ENCODE measurements around the gene RRP15.

RRP15 gene

GRCh38 chr1:218371927-218372672, 87.0 kb downstream of the RRP15 start:
- no peak for DNase-seq
- in situ Hi-C loops (cut with HindIII; ENCODE audit: low pct_ligation_motif_present, low sequenced_read_pairs) = no loop called here
- Histone ChIP-seq H3K4me3 (ENCODE audit: low read depth, low read length) (no peak overlapping the region), H3K36me3 (replicated peaks) (peaks cover 27% of the 10 kb centered on the region), H3K27ac (peak overlapping the region; percentile 95), H3K27me3 (replicated peaks) (no peaks in the 10 kb centered on the region)
- TF ChIP-seq CTCF (IDR thresholded peaks at IDR 0.05; ENCODE audit: low read depth, low read length, missing control alignments) = no peak

DNA sequence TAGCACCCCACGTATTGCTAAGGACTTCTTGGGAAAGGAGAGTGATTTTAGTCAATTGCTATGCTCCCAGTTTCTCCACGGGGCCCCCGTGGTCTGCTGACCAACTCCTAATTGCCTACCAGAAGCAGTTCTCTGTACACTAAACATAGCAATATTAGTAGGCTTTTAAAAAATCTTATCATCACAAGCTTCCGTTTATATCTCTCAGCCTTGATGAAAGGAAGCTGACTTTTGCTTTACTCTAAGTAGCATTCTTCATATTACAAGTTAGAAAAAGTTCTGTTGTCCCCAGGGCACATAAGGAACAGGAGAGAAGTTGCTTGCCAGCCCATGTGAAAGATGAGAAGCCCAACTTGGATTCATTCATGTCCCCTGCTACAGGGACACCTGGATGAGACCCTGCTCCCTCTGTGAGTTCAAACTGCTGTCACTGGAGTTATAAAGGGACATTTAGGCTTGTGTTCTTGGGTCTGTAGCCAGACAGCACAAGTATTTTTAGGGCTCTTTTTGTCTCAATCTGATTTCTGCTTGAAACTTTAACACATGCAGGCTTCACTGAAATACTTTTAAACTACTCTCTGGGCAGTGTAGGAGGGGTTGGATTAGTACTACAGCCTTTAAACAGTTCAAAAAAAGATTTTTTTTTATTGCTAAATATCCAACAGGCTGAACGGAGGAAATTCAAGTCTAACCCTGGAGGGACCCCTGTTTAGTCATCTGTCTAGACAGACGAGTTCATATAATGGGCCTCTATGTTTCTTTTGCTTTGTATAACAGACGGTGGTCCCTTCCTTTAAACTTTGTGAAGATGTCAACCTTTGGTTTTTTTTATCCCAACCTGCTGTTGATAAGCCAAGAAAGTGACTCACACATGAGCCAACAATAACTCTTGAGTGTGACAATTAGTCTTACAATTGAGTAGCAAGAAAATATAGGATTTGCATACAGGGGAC, 89.6 kb downstream of the RRP15 start:
- in situ Hi-C loops (cut with HindIII; ENCODE audit: low pct_ligation_motif_present, low sequenced_read_pairs) = no loop called here
- Histone ChIP-seq H3K27me3 (replicated peaks) (no peaks in the 10 kb centered on the region), H3K27ac (peak overlapping the region; percentile 95), H3K4me3 (ENCODE audit: low read depth, low read length) (no peak overlapping the region), H3K36me3 (replicated peaks) (peaks cover 10% of the 10 kb centered on the region)
- DNase-seq = peak; percentile 88
- TF ChIP-seq CTCF (IDR thresholded peaks at IDR 0.05; ENCODE audit: low read depth, low read length, missing control alignments) = no peak

- H3K4me3 ChIP-seq (ENCODE audit: low read depth, low read length) = no peak overlapping the region
- no peak for DNase-seq
- H3K36me3 ChIP-seq (replicated peaks) = peaks cover 21% of the 10 kb centered on the region
- H3K27ac ChIP-seq = peak overlapping the region; percentile 95
- in situ Hi-C loops (cut with HindIII; ENCODE audit: low pct_ligation_motif_present, low sequenced_read_pairs) = no loop called here
- TF ChIP-seq CTCF (IDR thresholded peaks at IDR 0.05; ENCODE audit: low read depth, low read length, missing control alignments) = no peak
- no peaks in the 10 kb centered on the region for H3K27me3 ChIP-seq (replicated peaks)
These were observed 91.6 kb downstream of the RRP15 start for GRCh38 chr1:218376722-218377121.

- H3K27ac ChIP-seq = peak overlapping the region; percentile 95
- no peak for TF ChIP-seq CTCF (IDR thresholded peaks at IDR 0.05; ENCODE audit: low read depth, low read length, missing control alignments)
- no peaks in the 10 kb centered on the region for H3K27me3 ChIP-seq (replicated peaks)
- H3K36me3 ChIP-seq (replicated peaks) = peaks cover 22% of the 10 kb centered on the region
- DNase-seq = peak; percentile 97
- in situ Hi-C loops (cut with HindIII; ENCODE audit: low pct_ligation_motif_present, low sequenced_read_pairs) = no loop called here
- H3K4me3 ChIP-seq (ENCODE audit: low read depth, low read length) = no peak overlapping the region
These were observed 92.1 kb downstream of the RRP15 start for GRCh38 chr1:218377143-218377660.

- in situ Hi-C loops (cut with HindIII; ENCODE audit: low pct_ligation_motif_present, low sequenced_read_pairs) = no loop called here
- TF ChIP-seq CTCF (IDR thresholded peaks at IDR 0.05; ENCODE audit: low read depth, low read length, missing control alignments) = no peak
- Histone ChIP-seq H3K27me3 (replicated peaks) (no peaks in the 10 kb centered on the region), H3K4me3 (ENCODE audit: low read depth, low read length) (no peak overlapping the region), H3K27ac (peak overlapping the region; percentile 41), H3K36me3 (replicated peaks) (peaks cover 28% of the 10 kb centered on the region)
- DNase-seq = peak; percentile 57
These were observed 95.3 kb downstream of the RRP15 start for GRCh38 chr1:218380125-218380977.
